ENCODE measurements around the gene C1orf167.

DNA sequence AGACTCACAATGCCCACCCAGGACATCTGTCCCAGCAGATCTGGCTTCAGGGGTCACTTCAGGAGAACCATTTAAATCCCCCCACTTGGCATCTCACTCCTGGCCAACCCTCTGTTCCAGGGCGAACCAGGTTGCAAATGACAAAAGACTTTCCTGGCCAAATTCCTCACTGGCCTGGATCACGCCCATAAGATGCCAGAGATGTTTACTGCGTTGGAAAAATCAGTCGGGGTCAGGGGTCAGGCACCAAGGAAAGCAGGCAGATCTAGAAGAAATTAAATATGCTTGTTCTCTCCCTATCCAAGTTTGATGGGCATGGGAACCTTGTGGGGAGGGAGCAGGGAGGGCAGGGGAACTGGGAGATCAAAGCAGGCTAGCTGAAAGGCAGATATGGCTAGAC lies 40.7 kb upstream of the C1orf167 start:
- TF ChIP-seq EZH2 (IDR thresholded peaks at IDR 0.05; ENCODE audit: borderline replicate concordance, low read length): no peak
- TF ChIP-seq, protein P1, sequence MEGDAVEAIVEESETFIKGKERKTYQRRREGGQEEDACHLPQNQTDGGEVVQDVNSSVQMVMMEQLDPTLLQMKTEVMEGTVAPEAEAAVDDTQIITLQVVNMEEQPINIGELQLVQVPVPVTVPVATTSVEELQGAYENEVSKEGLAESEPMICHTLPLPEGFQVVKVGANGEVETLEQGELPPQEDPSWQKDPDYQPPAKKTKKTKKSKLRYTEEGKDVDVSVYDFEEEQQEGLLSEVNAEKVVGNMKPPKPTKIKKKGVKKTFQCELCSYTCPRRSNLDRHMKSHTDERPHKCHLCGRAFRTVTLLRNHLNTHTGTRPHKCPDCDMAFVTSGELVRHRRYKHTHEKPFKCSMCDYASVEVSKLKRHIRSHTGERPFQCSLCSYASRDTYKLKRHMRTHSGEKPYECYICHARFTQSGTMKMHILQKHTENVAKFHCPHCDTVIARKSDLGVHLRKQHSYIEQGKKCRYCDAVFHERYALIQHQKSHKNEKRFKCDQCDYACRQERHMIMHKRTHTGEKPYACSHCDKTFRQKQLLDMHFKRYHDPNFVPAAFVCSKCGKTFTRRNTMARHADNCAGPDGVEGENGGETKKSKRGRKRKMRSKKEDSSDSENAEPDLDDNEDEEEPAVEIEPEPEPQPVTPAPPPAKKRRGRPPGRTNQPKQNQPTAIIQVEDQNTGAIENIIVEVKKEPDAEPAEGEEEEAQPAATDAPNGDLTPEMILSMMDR (IDR thresholded peaks at IDR 0.05; ENCODE audit: low read length): no peak
